A549 treated with dexamethasone at 1 μM for 4 hours (cell line): ENCODE results near the gene VAV1. TPM values are rescaled to one million over a fixed set of nuclear protein-coding genes. Genes with fewer than 3 reads are reported as not detected.

Experiments used
- total RNA-seq: library from RNA; stranded (reverse); fragments of 200-300 nt; extraction: Qiagen RNA extraction; gene quantifications from 5 replicates; pipeline ENCODE4 v1.2.3, GENCODE V29; 2022

VAV1 gene
- 5.1 to 6.8 TPM (median 6.0 TPM) in 5 replicates for total RNA-seq

GRCh38 chr19:6772028-6772865, at the start of gene VAV1:
Gene VAV1, plus strand, starts transcription at chr19:6772708. Its CDS starts 100 bp downstream, at chr19:6772808.

DNA sequence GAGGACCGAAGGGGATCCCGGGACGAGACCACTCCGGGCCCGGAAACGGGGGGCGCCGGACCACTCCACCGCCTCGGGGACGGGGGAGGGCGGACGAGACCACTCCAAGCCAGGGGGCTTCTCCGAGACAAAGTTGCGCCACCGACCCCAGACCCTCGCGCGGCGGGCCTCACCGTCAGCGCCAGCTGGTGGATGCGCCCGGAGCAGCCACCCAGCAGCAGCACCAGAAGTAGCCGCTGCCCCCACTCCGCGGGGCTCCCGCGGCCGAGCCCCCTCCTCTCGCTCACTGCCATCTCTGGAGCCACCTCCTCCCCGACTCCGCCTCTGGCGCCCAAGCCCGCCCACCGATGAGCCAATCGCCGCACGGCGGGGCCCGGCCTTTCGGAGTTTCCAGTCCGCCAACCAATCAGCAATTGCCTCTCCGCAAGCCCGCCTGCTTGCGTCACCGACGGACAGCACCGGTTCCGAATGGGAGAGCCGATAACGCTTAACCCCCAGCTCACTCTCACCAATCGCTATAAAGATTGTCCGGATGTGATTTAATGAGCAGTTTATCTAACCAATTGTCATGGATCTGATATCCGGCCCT, 35.1 kb upstream of the VAV1 start, which contains the start of gene GPR108:
Gene GPR108, minus strand, starts transcription at position 297 of the 589 bp plus-strand sequence. Its CDS starts 4 bp downstream, at position 293.

GRCh38 chr19:6739390-6739882, 33.1 kb upstream of the VAV1 start, which contains the start of gene TRIP10:
Gene TRIP10, plus strand, starts transcription at chr19:6739680. Its CDS starts 82 bp downstream, at chr19:6739762.

DNA sequence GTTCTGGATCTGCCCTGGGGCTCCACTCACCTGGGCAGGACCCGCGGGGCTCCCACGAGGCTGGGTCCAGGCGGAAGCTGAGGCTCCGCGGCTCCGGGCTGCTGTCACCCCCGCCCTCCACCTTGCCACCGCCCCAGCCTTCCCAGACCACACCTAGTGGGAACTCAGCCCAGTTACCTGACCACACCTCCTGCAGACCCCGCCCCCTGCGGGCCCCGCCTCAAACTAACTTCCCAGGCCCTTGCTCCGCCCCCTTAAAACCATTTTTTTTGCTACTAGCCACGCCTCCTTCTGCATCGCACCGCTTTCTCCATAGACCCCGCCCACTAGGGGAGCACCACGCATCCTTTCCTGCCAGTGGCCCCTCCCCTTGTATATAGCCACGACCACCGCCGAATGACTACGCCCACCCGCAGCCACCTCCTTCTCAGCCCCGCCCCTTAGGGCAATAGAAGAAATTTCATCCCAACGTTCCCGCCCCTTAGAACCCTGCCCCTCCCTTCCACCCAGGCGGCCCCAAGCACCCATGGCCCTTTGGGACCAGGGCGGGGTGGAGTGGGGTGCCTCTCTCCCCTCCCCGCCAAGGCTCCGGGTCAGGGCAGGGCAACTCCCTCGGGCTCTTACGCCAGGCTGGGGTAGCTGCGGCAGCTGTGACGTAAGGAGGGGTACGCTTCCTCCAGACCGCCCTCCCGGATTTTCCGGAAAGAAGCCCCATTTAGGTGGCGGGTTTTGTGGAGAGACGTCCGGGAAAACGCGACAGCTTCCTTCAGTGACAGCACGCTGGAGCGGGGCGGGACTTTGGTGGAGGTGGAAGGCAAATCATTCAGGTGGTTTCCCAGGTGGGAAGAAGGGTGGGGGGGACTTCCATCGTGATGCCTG, 4.9 kb upstream of the VAV1 start, which contains the start of gene SH2D3A:
Gene SH2D3A, minus strand, starts transcription at position 79 of the 879 bp plus-strand sequence. CDS start 3,687 bp downstream, outside the sequence.

GRCh38 chr19:6887316-6887715, 114.8 kb downstream of the VAV1 start, which contains the start of gene ADGRE1:
Gene ADGRE1, plus strand, starts transcription at chr19:6887579. Its CDS starts 30 bp downstream, at chr19:6887609.

Other genes with a start within 250 kb of the VAV1 start
- gene TNFSF9, start 241.7 kb upstream of the VAV1 start, total RNA-seq = 2.9 to 4.8 TPM (median 3.2 TPM) in 5 replicates
- gene CD70, start 181.6 kb upstream of the VAV1 start, total RNA-seq = 13.4 to 21.8 TPM (median 19.0 TPM) in 5 replicates
- 0.06 to 0.12 TPM (median 0.08 TPM) in 5 replicates for gene TNFSF14, start 102.5 kb upstream of the VAV1 start, total RNA-seq
- gene C3, start 52.1 kb upstream of the VAV1 start, total RNA-seq = 43.4 to 62.3 TPM (median 59.3 TPM) in 5 replicates
- gene GPR108, start 35.1 kb upstream of the VAV1 start, total RNA-seq = 30.8 to 45.5 TPM (median 42.1 TPM) in 5 replicates
- gene TRIP10, start 33.0 kb upstream of the VAV1 start, total RNA-seq = 77.6 to 111 TPM (median 108 TPM) in 5 replicates
- 13.8 to 19.4 TPM (median 18.8 TPM) in 5 replicates for gene SH2D3A, start 5.3 kb upstream of the VAV1 start, total RNA-seq
- gene ADGRE1, start 114.9 kb downstream of the VAV1 start, total RNA-seq = 4.0 to 5.5 TPM (median 4.6 TPM) in 5 replicates
- gene MBD3L2B, start 248.7 kb downstream of the VAV1 start, total RNA-seq = 0.16 TPM in 1 of 5 replicates, not detected in the others